Measurements from ENCODE around the gene DGKB. TPM values are rescaled to one million over a fixed set of nuclear protein-coding genes. Genes with fewer than 3 reads are reported as not detected.

Gene DGKB
- polyA plus RNA-seq, 1 donor (not counting 4 experiments of a cell fraction or from before 2014, with no cell fraction given), result 0.01 TPM

GRCh38 chr7:14604606-14605005 lies 297.9 kb downstream of the DGKB start:
- no peak overlapping the region for H3K4me2 ChIP-seq (ENCODE audit: control insufficient read depth, extremely low read depth, insufficient read depth, low read depth, low read length)
- H3K27ac ChIP-seq (ENCODE audit: control insufficient read depth, insufficient read depth, low read length), result no peak overlapping the region
- H3K4me1 ChIP-seq (ENCODE audit: control insufficient read depth, extremely low read depth, insufficient read depth, low read length), result no peaks in the 10 kb centered on the region
- H3K9me3 ChIP-seq (ENCODE audit: control insufficient read depth, low read depth, low read length), result no peaks in the 10 kb centered on the region
- no peak for FAIRE-seq
- TF ChIP-seq CTCF (optimal IDR thresholded peaks at IDR 0.05 in 1 of 3, IDR thresholded peaks at IDR 0.05 in 1 of 3, conservative IDR thresholded peaks at IDR 0.05 in 1 of 3; ENCODE audit: extremely low read depth in 1 of 3, insufficient read depth in 2 of 3, low read length in 3 of 3), result no peak
- TF ChIP-seq EZH2 (IDR thresholded peaks at IDR 0.05; ENCODE audit: low read length), result no peak
- H3K9ac ChIP-seq (ENCODE audit: control insufficient read depth, extremely low read depth, insufficient read depth, low read length), result no peak overlapping the region
- H2AFZ ChIP-seq (ENCODE audit: control insufficient read depth, low read length), result no peak overlapping the region
- H4K20me1 ChIP-seq (ENCODE audit: control insufficient read depth, extremely low read depth, insufficient read depth, low read length), result no peaks in the 10 kb centered on the region
- no peak overlapping the region for H3K4me3 ChIP-seq (ENCODE audit: control insufficient read depth in 2 of 3, extremely low read depth in 1 of 3, insufficient read depth in 2 of 3, low read depth in 1 of 3, low read length in 3 of 3)
- dilution Hi-C loops (cut with MboI; ENCODE audit: extremely low pct_ligation_motif_present, low sequenced_read_pairs), result no loop called here
- no peaks in the 10 kb centered on the region for H3K27me3 ChIP-seq (ENCODE audit: control insufficient read depth, extremely low read depth, insufficient read depth, low read length)
- no peaks in the 10 kb centered on the region for H3K9me1 ChIP-seq (ENCODE audit: control insufficient read depth, extremely low read depth, insufficient read depth, low read length)
- no peak for DNase-seq (ENCODE audit: low read depth, low spot score)
- H3K36me3 ChIP-seq (ENCODE audit: control insufficient read depth in 2 of 2, extremely low read depth in 1 of 2, insufficient read depth in 2 of 2, low read length in 2 of 2), result no peaks in the 10 kb centered on the region
- H3K79me2 ChIP-seq (ENCODE audit: control insufficient read depth, insufficient read depth, low read length), result no peaks in the 10 kb centered on the region

GRCh38 chr7:14602851-14603250 lies 299.7 kb downstream of the DGKB start:
- DNase-seq (ENCODE audit: low read depth, low spot score) (no peak), FAIRE-seq (no peak)
- H3K4me2 ChIP-seq (ENCODE audit: control insufficient read depth, extremely low read depth, insufficient read depth, low read depth, low read length), result no peak overlapping the region
- H3K4me3 ChIP-seq (ENCODE audit: control insufficient read depth in 2 of 3, extremely low read depth in 1 of 3, insufficient read depth in 2 of 3, low read depth in 1 of 3, low read length in 3 of 3), result no peak overlapping the region
- H3K27me3 ChIP-seq (ENCODE audit: control insufficient read depth, extremely low read depth, insufficient read depth, low read length), result no peaks in the 10 kb centered on the region
- no peaks in the 10 kb centered on the region for H3K9me3 ChIP-seq (ENCODE audit: control insufficient read depth, low read depth, low read length)
- TF ChIP-seq EZH2 (IDR thresholded peaks at IDR 0.05; ENCODE audit: low read length), result no peak
- no peak for TF ChIP-seq CTCF (optimal IDR thresholded peaks at IDR 0.05 in 1 of 3, IDR thresholded peaks at IDR 0.05 in 1 of 3, conservative IDR thresholded peaks at IDR 0.05 in 1 of 3; ENCODE audit: extremely low read depth in 1 of 3, insufficient read depth in 2 of 3, low read length in 3 of 3)
- H3K4me1 ChIP-seq (ENCODE audit: control insufficient read depth, extremely low read depth, insufficient read depth, low read length), result no peaks in the 10 kb centered on the region
- no peaks in the 10 kb centered on the region for H3K79me2 ChIP-seq (ENCODE audit: control insufficient read depth, insufficient read depth, low read length)
- H3K9me1 ChIP-seq (ENCODE audit: control insufficient read depth, extremely low read depth, insufficient read depth, low read length), result no peaks in the 10 kb centered on the region
- no peaks in the 10 kb centered on the region for H4K20me1 ChIP-seq (ENCODE audit: control insufficient read depth, extremely low read depth, insufficient read depth, low read length)
- dilution Hi-C loops (cut with MboI; ENCODE audit: extremely low pct_ligation_motif_present, low sequenced_read_pairs), result no loop called here
- H3K36me3 ChIP-seq (ENCODE audit: control insufficient read depth in 2 of 2, extremely low read depth in 1 of 2, insufficient read depth in 2 of 2, low read length in 2 of 2), result no peaks in the 10 kb centered on the region
- no peak overlapping the region for H2AFZ ChIP-seq (ENCODE audit: control insufficient read depth, low read length)
- H3K27ac ChIP-seq (ENCODE audit: control insufficient read depth, insufficient read depth, low read length), result no peak overlapping the region
- H3K9ac ChIP-seq (ENCODE audit: control insufficient read depth, extremely low read depth, insufficient read depth, low read length), result no peak overlapping the region

All from keratinocyte (primary cell).